ENCODE results near the gene GOT2.
"Not testable (repeated sequence)": the region's sequence is repeated elsewhere in the genome, so short reads cannot be mapped to it uniquely, and the experiment has no call there.

GOT2 gene

GRCh38 chr16:58733671-58734458 lies at the start of gene GOT2:
GOT2 (minus strand) TSS chr16:58734316; CDS start chr16:58734228, 88 bp downstream.
- peak; percentile 50 for DNase-seq

GRCh38 chr16:58779291-58779690 lies 45.2 kb upstream of the GOT2 start:
- DNase-seq, result not testable (repeated sequence)

- DNase-seq, result no peak
These were observed 39.8 kb upstream of the GOT2 start for GRCh38 chr16:58773870-58774269.

- no peak for DNase-seq
These were observed 34.0 kb upstream of the GOT2 start for GRCh38 chr16:58768145-58768544.

- no peak for DNase-seq
These were observed 33.5 kb upstream of the GOT2 start for GRCh38 chr16:58767581-58767980.

GRCh38 chr16:58756650-58757332 lies 22.7 kb upstream of the GOT2 start:
- no peak for DNase-seq

- DNase-seq, result peak; percentile 81
These were observed 22.0 kb upstream of the GOT2 start for GRCh38 chr16:58755989-58756649.

- no peak for DNase-seq
These were observed 19.6 kb upstream of the GOT2 start for GRCh38 chr16:58753711-58754134.

- no peak for DNase-seq
These were observed 10.4 kb upstream of the GOT2 start for GRCh38 chr16:58744497-58744896.

GRCh38 chr16:58741976-58742375 lies 7.9 kb upstream of the GOT2 start:
- DNase-seq, result no peak

GRCh38 chr16:58741166-58741565 lies 7.0 kb upstream of the GOT2 start:
- no peak for DNase-seq

- no peak for DNase-seq
These were observed 4.7 kb upstream of the GOT2 start for GRCh38 chr16:58738672-58739296.

- DNase-seq, result not testable (repeated sequence)
These were observed 2.2 kb upstream of the GOT2 start for GRCh38 chr16:58736341-58736740.

GRCh38 chr16:58734459-58734787 lies 307 bp upstream of the GOT2 start:
- no peak for DNase-seq

GRCh38 chr16:58733248-58733670 lies 857 bp downstream of the GOT2 start:
- DNase-seq, result no peak

- DNase-seq, result no peak
These were observed 1.4 kb downstream of the GOT2 start for GRCh38 chr16:58732545-58733247.

- no peak for DNase-seq
These were observed 3.3 kb downstream of the GOT2 start for GRCh38 chr16:58730724-58731370.

- DNase-seq, result no peak
These were observed 6.1 kb downstream of the GOT2 start for GRCh38 chr16:58727796-58728568.

- no peak for DNase-seq
These were observed 6.9 kb downstream of the GOT2 start for GRCh38 chr16:58727028-58727781.

GRCh38 chr16:58723109-58723508 lies 11.0 kb downstream of the GOT2 start:
- DNase-seq, result no peak

GRCh38 chr16:58717994-58718393 lies 16.1 kb downstream of the GOT2 start:
- no peak for DNase-seq
